ENCODE results near the gene DOP1B.

Gene DOP1B

DNA sequence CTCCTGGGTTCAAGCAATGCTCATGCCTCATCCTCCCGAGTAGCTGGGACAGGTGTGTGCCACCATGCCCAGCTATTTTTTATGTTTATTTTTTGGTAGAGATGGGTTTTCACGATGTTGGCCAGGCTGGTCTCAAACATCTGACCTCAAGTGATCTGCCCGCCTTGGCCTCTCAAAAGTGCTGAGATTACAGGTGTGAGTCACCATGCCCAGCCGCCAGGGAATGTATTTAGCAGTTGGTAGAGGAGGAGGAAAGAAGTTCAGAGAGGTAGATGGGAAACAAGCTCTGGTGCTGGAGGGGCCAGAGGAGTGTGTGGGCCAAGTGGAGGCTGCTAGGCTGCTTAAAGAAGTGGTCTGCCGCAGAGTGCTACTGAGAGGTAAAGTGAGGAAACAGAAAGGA, 6.0 kb downstream of the DOP1B start:
- Histone ChIP-seq H3K9ac (ENCODE audit: low read length) (no peak overlapping the region), H3K4me2 (ENCODE audit: low read depth, low read length) (no peak overlapping the region), H3K4me1 (ENCODE audit: low read length) (no peaks in the 10 kb centered on the region), H3K9me2 (replicated peaks; ENCODE audit: insufficient read depth, low read length) (no peaks in the 10 kb centered on the region), H3K36me3 (replicated peaks; ENCODE audit: insufficient read depth, low read length) (no peaks in the 10 kb centered on the region), H3K27ac (ENCODE audit: low read length) (no peak overlapping the region), H3F3A (ENCODE audit: insufficient read depth, low read length) (no peaks in the 10 kb centered on the region), H3K4me3 (ENCODE audit: low read length) (no peak overlapping the region), H3K9me3 (replicated peaks; ENCODE audit: insufficient read depth, low read length) (no peaks in the 10 kb centered on the region), H2AFZ (ENCODE audit: low read length) (no peak overlapping the region), H4K20me1 (ENCODE audit: insufficient read depth, low read length) (no peaks in the 10 kb centered on the region), H3K27me3 (replicated peaks; ENCODE audit: insufficient read depth, low read length) (no peaks in the 10 kb centered on the region), H3K79me2 (ENCODE audit: low read length) (no peaks in the 10 kb centered on the region)
- no peak for TF ChIP-seq EZH2phosphoT487 (IDR thresholded peaks at IDR 0.05; ENCODE audit: low read length)
- TF ChIP-seq, protein P1, sequence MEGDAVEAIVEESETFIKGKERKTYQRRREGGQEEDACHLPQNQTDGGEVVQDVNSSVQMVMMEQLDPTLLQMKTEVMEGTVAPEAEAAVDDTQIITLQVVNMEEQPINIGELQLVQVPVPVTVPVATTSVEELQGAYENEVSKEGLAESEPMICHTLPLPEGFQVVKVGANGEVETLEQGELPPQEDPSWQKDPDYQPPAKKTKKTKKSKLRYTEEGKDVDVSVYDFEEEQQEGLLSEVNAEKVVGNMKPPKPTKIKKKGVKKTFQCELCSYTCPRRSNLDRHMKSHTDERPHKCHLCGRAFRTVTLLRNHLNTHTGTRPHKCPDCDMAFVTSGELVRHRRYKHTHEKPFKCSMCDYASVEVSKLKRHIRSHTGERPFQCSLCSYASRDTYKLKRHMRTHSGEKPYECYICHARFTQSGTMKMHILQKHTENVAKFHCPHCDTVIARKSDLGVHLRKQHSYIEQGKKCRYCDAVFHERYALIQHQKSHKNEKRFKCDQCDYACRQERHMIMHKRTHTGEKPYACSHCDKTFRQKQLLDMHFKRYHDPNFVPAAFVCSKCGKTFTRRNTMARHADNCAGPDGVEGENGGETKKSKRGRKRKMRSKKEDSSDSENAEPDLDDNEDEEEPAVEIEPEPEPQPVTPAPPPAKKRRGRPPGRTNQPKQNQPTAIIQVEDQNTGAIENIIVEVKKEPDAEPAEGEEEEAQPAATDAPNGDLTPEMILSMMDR (IDR thresholded peaks at IDR 0.05; ENCODE audit: low read length) = no peak
- TF ChIP-seq EZH2 (optimal IDR thresholded peaks at IDR 0.05; ENCODE audit: low read depth, low read length) = no peak
- DNase-seq = no peak

GRCh38 chr21:36163750-36164741, 7.4 kb downstream of the DOP1B start:
- Histone ChIP-seq H3K9me2 (replicated peaks; ENCODE audit: insufficient read depth, low read length) (no peaks in the 10 kb centered on the region), H4K20me1 (ENCODE audit: insufficient read depth, low read length) (no peaks in the 10 kb centered on the region), H3K36me3 (replicated peaks; ENCODE audit: insufficient read depth, low read length) (no peaks in the 10 kb centered on the region), H3K9me3 (replicated peaks; ENCODE audit: insufficient read depth, low read length) (no peaks in the 10 kb centered on the region), H3K27ac (ENCODE audit: low read length) (no peak overlapping the region), H3F3A (ENCODE audit: insufficient read depth, low read length) (no peaks in the 10 kb centered on the region), H3K79me2 (ENCODE audit: low read length) (no peaks in the 10 kb centered on the region), H3K4me2 (ENCODE audit: low read depth, low read length) (no peak overlapping the region), H3K4me1 (ENCODE audit: low read length) (no peaks in the 10 kb centered on the region), H3K9ac (ENCODE audit: low read length) (no peak overlapping the region), H3K27me3 (replicated peaks; ENCODE audit: insufficient read depth, low read length) (no peaks in the 10 kb centered on the region), H2AFZ (ENCODE audit: low read length) (no peak overlapping the region), H3K4me3 (ENCODE audit: low read length) (no peak overlapping the region)
- no peak for DNase-seq
- no peak for TF ChIP-seq EZH2phosphoT487 (IDR thresholded peaks at IDR 0.05; ENCODE audit: low read length)
- no peak for TF ChIP-seq EZH2 (optimal IDR thresholded peaks at IDR 0.05; ENCODE audit: low read depth, low read length)
- TF ChIP-seq, protein P1 (IDR thresholded peaks at IDR 0.05; ENCODE audit: low read length) = no peak

GRCh38 chr21:36165356-36165755, 8.7 kb downstream of the DOP1B start:
- Histone ChIP-seq H3K9ac (ENCODE audit: low read length) (no peak overlapping the region), H4K20me1 (ENCODE audit: insufficient read depth, low read length) (no peaks in the 10 kb centered on the region), H3K9me2 (replicated peaks; ENCODE audit: insufficient read depth, low read length) (no peaks in the 10 kb centered on the region), H3K36me3 (replicated peaks; ENCODE audit: insufficient read depth, low read length) (no peaks in the 10 kb centered on the region), H3K9me3 (replicated peaks; ENCODE audit: insufficient read depth, low read length) (no peaks in the 10 kb centered on the region), H3K27ac (ENCODE audit: low read length) (no peak overlapping the region), H3K4me3 (ENCODE audit: low read length) (no peak overlapping the region), H3K4me2 (ENCODE audit: low read depth, low read length) (no peak overlapping the region), H2AFZ (ENCODE audit: low read length) (no peak overlapping the region), H3F3A (ENCODE audit: insufficient read depth, low read length) (no peaks in the 10 kb centered on the region), H3K4me1 (ENCODE audit: low read length) (no peaks in the 10 kb centered on the region), H3K79me2 (ENCODE audit: low read length) (no peaks in the 10 kb centered on the region), H3K27me3 (replicated peaks; ENCODE audit: insufficient read depth, low read length) (no peaks in the 10 kb centered on the region)
- no peak for DNase-seq
- TF ChIP-seq EZH2 (optimal IDR thresholded peaks at IDR 0.05; ENCODE audit: low read depth, low read length) (no peak), EZH2phosphoT487 (IDR thresholded peaks at IDR 0.05; ENCODE audit: low read length) (no peak)
- TF ChIP-seq, protein P1 (IDR thresholded peaks at IDR 0.05; ENCODE audit: low read length) = no peak

All from MM.1S (cell line).